ENCODE data around the gene SLC27A4. TPM values are rescaled to one million over a fixed set of nuclear protein-coding genes. Genes with fewer than 3 reads are reported as not detected.

The SLC27A4 gene
- total RNA-seq, 1 donor from 2014 or later = 23.0 TPM

GRCh38 chr9:128372188-128372641 lies 31.9 kb downstream of the SLC27A4 start:
- DNase-seq (ENCODE audit: low spot score) = no peak
- Mint-ChIP-seq H3K27me3 (ENCODE audit: unreplicated experiment) (peaks cover 5% of the 10 kb centered on the region), H3K27ac (ENCODE audit: unreplicated experiment) (peak overlapping the region; percentile 92), H3K4me3 (ENCODE audit: unreplicated experiment) (peak overlapping the region; percentile 93), H3K4me1 (ENCODE audit: unreplicated experiment) (peaks cover 32% of the 10 kb centered on the region), H3K36me3 (ENCODE audit: low read depth, unreplicated experiment) (peaks cover 11% of the 10 kb centered on the region), H3K9me3 (ENCODE audit: unreplicated experiment) (no peaks in the 10 kb centered on the region)
- TF ChIP-seq, protein P1, sequence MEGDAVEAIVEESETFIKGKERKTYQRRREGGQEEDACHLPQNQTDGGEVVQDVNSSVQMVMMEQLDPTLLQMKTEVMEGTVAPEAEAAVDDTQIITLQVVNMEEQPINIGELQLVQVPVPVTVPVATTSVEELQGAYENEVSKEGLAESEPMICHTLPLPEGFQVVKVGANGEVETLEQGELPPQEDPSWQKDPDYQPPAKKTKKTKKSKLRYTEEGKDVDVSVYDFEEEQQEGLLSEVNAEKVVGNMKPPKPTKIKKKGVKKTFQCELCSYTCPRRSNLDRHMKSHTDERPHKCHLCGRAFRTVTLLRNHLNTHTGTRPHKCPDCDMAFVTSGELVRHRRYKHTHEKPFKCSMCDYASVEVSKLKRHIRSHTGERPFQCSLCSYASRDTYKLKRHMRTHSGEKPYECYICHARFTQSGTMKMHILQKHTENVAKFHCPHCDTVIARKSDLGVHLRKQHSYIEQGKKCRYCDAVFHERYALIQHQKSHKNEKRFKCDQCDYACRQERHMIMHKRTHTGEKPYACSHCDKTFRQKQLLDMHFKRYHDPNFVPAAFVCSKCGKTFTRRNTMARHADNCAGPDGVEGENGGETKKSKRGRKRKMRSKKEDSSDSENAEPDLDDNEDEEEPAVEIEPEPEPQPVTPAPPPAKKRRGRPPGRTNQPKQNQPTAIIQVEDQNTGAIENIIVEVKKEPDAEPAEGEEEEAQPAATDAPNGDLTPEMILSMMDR (IDR thresholded peaks at IDR 0.05; ENCODE audit: unreplicated experiment) = no peak

GRCh38 chr9:128372784-128373183 lies 32.5 kb downstream of the SLC27A4 start:
- H3K27ac Mint-ChIP-seq (ENCODE audit: unreplicated experiment) = peak overlapping the region; percentile 92

GRCh38 chr9:128374221-128374675 lies 33.9 kb downstream of the SLC27A4 start:
- peaks cover 32% of the 10 kb centered on the region for H3K4me1 Mint-ChIP-seq (ENCODE audit: unreplicated experiment)
- H3K27me3 Mint-ChIP-seq (ENCODE audit: unreplicated experiment) = peaks cover 5% of the 10 kb centered on the region
- no peak overlapping the region for H3K4me3 Mint-ChIP-seq (ENCODE audit: unreplicated experiment)
- DNase-seq (ENCODE audit: low spot score) = no peak
- TF ChIP-seq, protein P1 (IDR thresholded peaks at IDR 0.05; ENCODE audit: unreplicated experiment) = no peak
- no peaks in the 10 kb centered on the region for H3K9me3 Mint-ChIP-seq (ENCODE audit: unreplicated experiment)
- peaks cover 15% of the 10 kb centered on the region for H3K36me3 Mint-ChIP-seq (ENCODE audit: low read depth, unreplicated experiment)
- H3K27ac Mint-ChIP-seq (ENCODE audit: unreplicated experiment) = no peak overlapping the region

More at GRCh38 chr9:128372784-128373183, 32.5 kb downstream of the SLC27A4 start:
- no peaks in the 10 kb centered on the region for H3K9me3 Mint-ChIP-seq (ENCODE audit: unreplicated experiment)
- H3K4me3 Mint-ChIP-seq (ENCODE audit: unreplicated experiment) = peak overlapping the region; percentile 93
- TF ChIP-seq, protein P1 (IDR thresholded peaks at IDR 0.05; ENCODE audit: unreplicated experiment) = no peak
- no peak for DNase-seq (ENCODE audit: low spot score)
- peaks cover 11% of the 10 kb centered on the region for H3K36me3 Mint-ChIP-seq (ENCODE audit: low read depth, unreplicated experiment)
- H3K4me1 Mint-ChIP-seq (ENCODE audit: unreplicated experiment) = peaks cover 32% of the 10 kb centered on the region
- H3K27me3 Mint-ChIP-seq (ENCODE audit: unreplicated experiment) = peaks cover 5% of the 10 kb centered on the region

- Mint-ChIP-seq H3K4me1 (ENCODE audit: unreplicated experiment) (peaks cover 24% of the 10 kb centered on the region), H3K27ac (ENCODE audit: unreplicated experiment) (no peak overlapping the region), H3K4me3 (ENCODE audit: unreplicated experiment) (no peak overlapping the region), H3K27me3 (ENCODE audit: unreplicated experiment) (peaks cover 3% of the 10 kb centered on the region), H3K9me3 (ENCODE audit: unreplicated experiment) (no peaks in the 10 kb centered on the region), H3K36me3 (ENCODE audit: low read depth, unreplicated experiment) (peaks cover 19% of the 10 kb centered on the region)
- no peak for DNase-seq (ENCODE audit: low spot score)
- TF ChIP-seq, protein P1 (IDR thresholded peaks at IDR 0.05; ENCODE audit: unreplicated experiment) = no peak
Observed at GRCh38 chr9:128375865-128376264, 35.5 kb downstream of the SLC27A4 start.

DNA sequence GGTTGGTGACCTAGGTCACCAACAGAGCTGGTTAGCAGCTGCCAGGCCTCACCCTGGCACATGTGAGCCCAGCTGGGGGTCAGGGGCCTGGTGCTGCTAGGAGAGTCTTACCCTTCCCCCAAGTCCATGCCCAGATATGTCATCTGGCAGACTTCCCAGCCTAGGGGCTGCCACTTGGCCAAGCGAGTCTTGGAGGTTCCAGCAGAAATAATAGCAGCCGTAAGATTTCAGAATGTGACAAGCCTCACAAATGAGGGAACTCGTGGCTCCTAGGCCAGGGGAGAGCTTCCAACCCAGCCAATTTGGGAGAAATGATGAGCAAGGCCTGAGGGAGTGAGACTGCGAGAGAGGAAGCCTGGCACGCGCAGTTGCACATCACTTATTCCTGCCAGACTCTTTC lies 41.9 kb downstream of the SLC27A4 start:
- H3K27ac Mint-ChIP-seq (ENCODE audit: unreplicated experiment) = no peak overlapping the region
- peaks cover 25% of the 10 kb centered on the region for H3K36me3 Mint-ChIP-seq (ENCODE audit: low read depth, unreplicated experiment)
- no peak overlapping the region for H3K4me3 Mint-ChIP-seq (ENCODE audit: unreplicated experiment)
- peaks cover 1% of the 10 kb centered on the region for H3K27me3 Mint-ChIP-seq (ENCODE audit: unreplicated experiment)
- no peaks in the 10 kb centered on the region for H3K4me1 Mint-ChIP-seq (ENCODE audit: unreplicated experiment)
- no peaks in the 10 kb centered on the region for H3K9me3 Mint-ChIP-seq (ENCODE audit: unreplicated experiment)
- TF ChIP-seq, protein P1 (IDR thresholded peaks at IDR 0.05; ENCODE audit: unreplicated experiment) = no peak
- DNase-seq (ENCODE audit: low spot score) = no peak

Data from endothelial cell (in vitro differentiated cells).